GM11168 (cell line): Measurements from ENCODE around the gene GNG8.

Source experiments
- in situ Hi-C: fragments of 300-500 bp; cut with MboI; formaldehyde crosslinking; loops from one replicate; pipeline ENCODE4 v1.12.0; 2022; ENCODE audit warnings: low sequenced_read_pairs; ENCODE audit not compliant: unreplicated experiment

Gene GNG8

GRCh38 chr19:46621191-46622117 lies 14.5 kb downstream of the GNG8 start:
- in situ Hi-C loops: no loop called here

- in situ Hi-C loops: no loop called here
Measured at GRCh38 chr19:46620716-46621115, 15.3 kb downstream of the GNG8 start.

- in situ Hi-C loops: no loop called here
Measured at GRCh38 chr19:46620267-46620666, 15.7 kb downstream of the GNG8 start.

GRCh38 chr19:46618670-46619231 lies 17.3 kb downstream of the GNG8 start:
- in situ Hi-C loops: no loop called here

- in situ Hi-C loops: no loop called here
Measured at GRCh38 chr19:46617601-46618000, 18.4 kb downstream of the GNG8 start.

GRCh38 chr19:46616631-46617322 lies 19.2 kb downstream of the GNG8 start:
- in situ Hi-C loops: no loop called here

- in situ Hi-C loops: no loop called here
Measured at GRCh38 chr19:46615966-46616365, 20.0 kb downstream of the GNG8 start.

GRCh38 chr19:46614114-46614722 lies 21.8 kb downstream of the GNG8 start:
- in situ Hi-C loops: loop anchor here (5.0 kb wide), 1 partner anchor 48 kb away; the partner anchor contains the start of gene DACT3

- in situ Hi-C loops: loop anchor here (5.0 kb wide), 1 partner anchor 49 kb away; the partner anchor contains the start of gene DACT3
Measured at GRCh38 chr19:46613525-46613924, 22.5 kb downstream of the GNG8 start.

- in situ Hi-C loops: loop anchor here (5.0 kb wide), 1 partner anchor 51 kb away; the partner anchor contains the start of gene DACT3
Measured at GRCh38 chr19:46611776-46612175, 24.2 kb downstream of the GNG8 start.

- in situ Hi-C loops: loop anchor here (5.0 kb wide), 1 partner anchor 51 kb away; the partner anchor contains the start of gene DACT3
Measured at GRCh38 chr19:46610851-46611770, 24.9 kb downstream of the GNG8 start.

- in situ Hi-C loops: loop anchor here (5.0 kb wide), 1 partner anchor 52 kb away; the partner anchor contains the start of gene DACT3
Measured at GRCh38 chr19:46610413-46610775, 25.6 kb downstream of the GNG8 start.

GRCh38 chr19:46609511-46610412 lies 26.2 kb downstream of the GNG8 start:
- in situ Hi-C loops: loop anchor here (5.0 kb wide), 1 partner anchor 53 kb away; the partner anchor contains the start of gene DACT3

GRCh38 chr19:46608581-46609345 lies 27.2 kb downstream of the GNG8 start:
- in situ Hi-C loops: no loop called here

GRCh38 chr19:46608178-46608577 lies 27.8 kb downstream of the GNG8 start:
- in situ Hi-C loops: no loop called here

- in situ Hi-C loops: no loop called here
Measured at GRCh38 chr19:46607448-46607841, 28.6 kb downstream of the GNG8 start.

GRCh38 chr19:46606681-46607447 lies 29.1 kb downstream of the GNG8 start:
- in situ Hi-C loops: no loop called here
